GM18868 (cell line): Measurements from ENCODE around the gene CAMTA1.

Source experiments
- ATAC-seq: cut with Tn5 transposase; IDR thresholded peaks from one replicate; pipeline ENCODE4 v1.9.1; 2021; ENCODE audit warnings: mild to moderate bottlenecking, moderate library complexity; ENCODE audit not compliant: unreplicated experiment

CAMTA1 gene

GRCh38 chr1:6922096-6922931 lies 137.1 kb downstream of the CAMTA1 start:
- ATAC-seq = no peak

DNA sequence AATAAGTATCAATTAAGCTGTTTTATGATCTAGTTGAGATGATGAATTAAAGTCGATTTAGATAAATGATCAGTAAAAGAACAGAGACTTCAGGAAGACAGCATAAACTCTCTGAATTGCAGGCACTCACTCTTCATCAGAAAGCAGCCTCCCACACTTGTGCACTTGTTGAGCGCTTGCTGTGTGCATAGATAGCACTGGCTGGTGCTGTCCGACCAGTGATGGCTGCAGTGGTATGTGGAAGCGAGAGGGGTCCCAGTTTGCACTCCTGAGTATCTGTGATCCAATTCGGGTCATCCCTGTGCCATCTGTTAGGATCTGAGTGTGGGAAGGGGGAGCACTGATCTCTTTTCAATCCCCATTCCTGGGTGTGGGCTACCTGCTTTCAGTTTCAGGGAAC lies 137.8 kb downstream of the CAMTA1 start:
- ATAC-seq = no peak

- no peak for ATAC-seq
Observed at GRCh38 chr1:6923416-6923815, 138.2 kb downstream of the CAMTA1 start.

- ATAC-seq = no peak
Observed at GRCh38 chr1:6923955-6924881, 139.0 kb downstream of the CAMTA1 start.

DNA sequence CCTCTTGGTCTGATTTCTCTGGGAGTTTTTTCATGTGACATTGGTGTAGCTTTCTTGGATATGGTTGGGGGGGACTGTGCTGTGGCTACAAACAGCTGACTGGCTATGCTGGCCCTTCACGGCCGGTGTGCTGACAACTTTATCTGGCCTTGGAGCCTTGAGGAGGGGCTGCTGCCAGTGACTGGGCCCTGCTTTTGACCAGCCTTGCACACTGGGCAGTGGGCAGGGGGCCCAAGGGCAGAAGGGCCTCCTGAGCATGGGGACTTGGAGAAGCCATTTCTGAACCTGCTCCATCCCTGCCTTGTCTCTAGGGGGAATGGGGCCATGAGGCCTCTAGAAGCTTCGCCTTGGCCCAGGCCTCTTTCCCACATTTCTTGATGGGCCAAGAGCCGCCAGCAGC lies 139.6 kb downstream of the CAMTA1 start:
- no peak for ATAC-seq

- ATAC-seq = no peak
Observed at GRCh38 chr1:6927626-6928025, 142.4 kb downstream of the CAMTA1 start.

DNA sequence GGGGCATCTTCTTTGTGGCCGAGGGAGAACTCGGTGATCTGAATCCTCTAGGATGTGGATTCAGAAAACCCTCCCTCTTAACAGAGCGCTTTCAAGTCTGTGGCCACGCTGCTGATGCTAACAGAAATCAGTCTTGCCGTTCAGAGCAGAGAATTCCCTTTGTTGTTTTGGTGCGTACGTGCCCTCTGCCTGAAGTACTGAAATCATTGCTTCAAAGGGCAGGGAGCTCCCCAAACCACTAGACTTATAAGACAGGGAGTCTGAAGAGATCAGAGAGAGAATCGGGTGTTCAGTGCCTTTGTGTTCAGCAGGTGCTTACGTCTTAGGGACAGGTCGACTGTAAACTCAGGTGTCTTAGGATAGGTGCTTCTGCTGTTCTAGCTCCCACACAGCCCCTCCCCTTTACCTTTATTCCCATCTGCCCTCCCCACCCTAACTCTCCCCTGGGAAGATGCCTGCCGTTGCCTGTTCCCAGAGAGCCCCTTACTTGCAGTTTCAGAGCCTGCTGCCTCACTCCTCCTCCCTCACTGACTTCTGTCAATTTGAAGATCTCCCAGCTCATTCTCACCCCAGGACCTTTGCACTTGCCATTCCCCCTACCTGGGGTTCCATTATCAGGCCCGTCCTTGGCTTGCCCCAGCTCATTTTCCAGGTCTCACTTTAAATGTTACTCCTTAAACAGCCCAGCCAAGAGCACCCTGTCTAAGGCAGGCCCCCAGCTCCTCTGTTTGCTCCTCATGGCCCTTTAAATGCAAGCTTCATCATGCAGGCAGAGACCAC lies 143.0 kb downstream of the CAMTA1 start:
- no peak for ATAC-seq

DNA sequence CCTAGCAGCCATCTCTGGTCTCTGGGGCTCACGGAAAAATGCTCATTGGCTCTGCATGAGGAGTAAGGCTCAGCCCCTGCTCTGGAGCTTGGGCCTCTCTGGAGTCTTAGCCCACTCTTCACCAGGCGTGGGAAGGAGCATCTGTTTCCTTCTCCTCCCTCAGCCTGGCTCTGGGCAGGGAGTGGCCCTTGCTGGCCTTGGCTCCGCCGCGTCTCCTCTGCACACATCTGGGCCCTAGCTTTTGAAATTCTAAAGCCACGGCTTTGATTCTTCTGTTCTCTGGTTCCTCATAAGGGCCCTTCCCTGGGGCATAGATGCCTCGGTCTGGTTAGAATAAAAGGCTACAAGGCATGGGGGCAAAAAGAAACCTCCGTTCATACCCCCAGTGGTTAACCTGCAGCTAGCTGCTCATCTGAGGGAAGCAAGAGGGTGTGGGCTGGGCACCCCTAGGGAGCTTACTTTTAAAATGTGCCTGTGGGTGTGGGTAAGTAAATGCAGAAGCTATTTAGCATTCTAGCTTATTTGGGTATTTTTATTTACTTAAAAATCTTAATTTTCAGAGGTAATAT lies 145.6 kb downstream of the CAMTA1 start:
- ATAC-seq = no peak

DNA sequence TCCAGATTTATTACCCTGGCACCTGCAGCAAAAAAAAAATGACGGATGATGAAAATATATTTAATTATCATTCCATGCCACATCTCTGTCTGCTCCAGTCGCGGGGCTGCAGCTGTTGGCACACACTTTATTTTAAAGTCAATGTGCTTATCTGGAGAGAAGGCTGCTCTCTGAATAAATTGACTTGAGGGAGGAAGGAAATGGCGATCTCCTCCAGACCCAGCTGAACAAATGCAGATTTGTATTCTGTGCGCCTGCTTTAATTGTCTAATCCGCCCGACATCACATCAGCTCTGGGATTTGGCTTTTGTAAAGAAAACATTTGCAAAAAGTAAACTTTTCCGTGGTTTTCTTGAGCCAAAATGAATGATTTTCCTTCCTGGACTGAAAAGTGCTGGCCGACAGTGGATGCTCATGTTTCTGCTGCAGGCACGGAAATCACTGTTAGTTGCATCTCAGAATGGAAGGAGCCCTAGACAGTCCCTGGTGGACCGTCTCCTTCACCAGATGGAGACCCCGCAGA lies 150.2 kb downstream of the CAMTA1 start:
- ATAC-seq = no peak

- ATAC-seq = no peak
Observed at GRCh38 chr1:6935911-6936690, 150.8 kb downstream of the CAMTA1 start.

GRCh38 chr1:6937048-6937447 lies 151.8 kb downstream of the CAMTA1 start:
- ATAC-seq = no peak

GRCh38 chr1:6939363-6939762 lies 154.1 kb downstream of the CAMTA1 start:
- no peak for ATAC-seq

GRCh38 chr1:6941786-6942185 lies 156.5 kb downstream of the CAMTA1 start:
- no peak for ATAC-seq

DNA sequence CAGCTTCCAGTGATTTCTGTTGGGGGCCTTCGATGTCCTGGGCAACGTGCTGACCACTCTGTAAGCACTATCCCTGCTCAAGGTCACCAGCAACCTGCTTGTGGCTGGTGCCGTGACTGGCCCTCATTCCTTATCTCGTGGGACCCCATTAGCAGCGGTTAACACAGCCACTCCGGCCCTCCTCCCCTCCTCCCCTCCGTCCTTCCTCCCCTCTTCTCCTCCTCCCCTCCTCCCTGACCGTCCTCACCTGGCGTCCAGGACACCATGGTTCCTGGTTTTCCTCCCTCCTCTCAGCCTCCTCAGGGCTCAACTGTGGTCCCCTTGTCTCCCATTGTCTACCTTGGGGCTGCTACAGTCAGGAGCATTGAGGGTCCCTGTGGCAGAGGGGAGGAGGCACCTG lies 157.7 kb downstream of the CAMTA1 start:
- no peak for ATAC-seq

GRCh38 chr1:6944434-6944833 lies 159.2 kb downstream of the CAMTA1 start:
- ATAC-seq = no peak

DNA sequence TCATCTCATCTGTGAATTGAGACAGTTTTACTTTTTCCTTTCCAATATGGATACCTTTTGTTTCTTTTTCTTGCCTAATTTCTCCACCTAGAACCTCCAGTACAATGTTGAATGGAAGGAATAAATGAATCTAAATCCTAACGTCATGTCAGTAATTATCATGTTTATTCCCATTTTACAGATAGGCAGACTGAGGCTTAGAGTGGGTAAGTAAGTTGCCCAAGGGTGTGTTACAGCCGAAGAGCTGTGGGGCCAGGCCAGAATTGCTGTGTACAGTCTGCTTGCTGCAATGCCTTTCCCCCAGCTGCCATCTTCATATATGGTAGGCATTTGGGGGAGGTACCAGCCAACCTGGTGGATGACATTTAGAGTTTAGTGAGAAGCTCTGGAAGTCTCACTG lies 162.7 kb downstream of the CAMTA1 start:
- no peak for ATAC-seq

GRCh38 chr1:6948416-6948815 lies 163.2 kb downstream of the CAMTA1 start:
- ATAC-seq = no peak

DNA sequence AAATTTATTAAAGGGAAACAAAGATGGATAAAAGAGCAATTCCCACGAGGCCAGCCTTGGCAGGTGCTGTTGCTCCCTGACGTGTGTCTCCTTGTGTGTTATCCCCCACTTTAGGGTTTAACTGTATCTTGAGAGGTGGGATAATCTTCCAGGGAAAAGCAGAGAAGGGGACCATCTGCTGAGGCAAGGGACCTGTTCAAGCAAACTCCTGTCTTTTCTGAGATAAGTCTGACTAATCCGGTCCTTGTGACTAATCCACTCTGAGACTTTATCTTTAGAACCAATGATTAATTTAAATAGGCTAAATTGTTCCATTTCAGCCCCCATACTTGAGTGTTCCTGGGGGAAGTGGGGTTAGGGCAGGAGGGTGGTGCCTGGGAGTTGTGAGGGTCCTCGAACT lies 163.6 kb downstream of the CAMTA1 start:
- ATAC-seq = no peak

DNA sequence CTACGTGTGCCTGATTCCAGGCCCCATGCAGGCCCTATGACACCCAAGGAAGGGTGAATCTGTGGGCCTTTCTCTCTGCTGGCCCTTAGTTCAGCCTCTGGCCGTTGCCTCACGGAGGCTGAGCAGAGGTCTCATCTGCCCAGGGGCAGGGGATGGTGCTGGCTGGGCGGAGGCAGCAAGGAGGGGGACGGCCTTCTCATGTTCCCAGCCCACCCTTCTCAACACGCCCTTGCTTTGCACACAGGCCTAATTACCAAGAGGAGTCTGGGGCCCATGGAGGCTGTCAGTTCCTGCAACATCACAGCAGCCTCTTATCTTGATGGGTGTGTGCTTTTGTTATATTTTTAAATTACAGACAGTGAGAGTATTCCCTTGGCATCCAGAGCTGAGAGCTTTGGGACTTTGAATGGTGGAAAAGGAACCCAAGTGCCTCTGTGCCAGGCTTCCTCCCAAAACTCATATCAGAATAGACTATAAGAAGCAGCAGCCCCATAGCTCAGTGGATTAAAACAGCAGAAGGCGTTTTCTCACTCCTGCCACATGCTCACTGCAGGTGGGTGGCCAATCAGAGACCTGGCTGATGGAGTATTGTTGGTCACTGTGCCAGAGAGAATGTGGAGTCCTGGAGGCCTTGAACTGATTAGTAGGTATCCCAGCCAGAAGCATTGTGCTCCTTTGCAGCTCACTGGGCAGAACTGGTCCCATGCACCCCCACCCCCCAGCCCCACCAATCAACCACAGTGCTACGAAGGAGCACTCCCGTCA lies 164.9 kb downstream of the CAMTA1 start:
- no peak for ATAC-seq
